AG09309 (cell line): ENCODE results near the gene SLC7A9.
"Not testable (repeated sequence)": the region's sequence is repeated elsewhere in the genome, so short reads cannot be mapped to it uniquely, and the experiment has no call there.

ENCODE experiments used
- DNase-seq: peaks from one replicate; pipeline ENCODE4 v3.0.0-alpha.2; 2010; ENCODE audit warnings: low read depth
- H3K4me3 ChIP-seq: 2 replicates; pipeline ENCODE4 v1.5.1; 2011; ENCODE audit warnings: mild to moderate bottlenecking, low read depth, low read length, moderate library complexity; ENCODE audit not compliant: control insufficient read depth
- CTCF ChIP-seq: IDR thresholded peaks from 2 replicates; pipeline ENCODE4 v1.5.1; 2011; ENCODE audit warnings: mild to moderate bottlenecking, low read depth, low read length, inconsistent platforms; ENCODE audit not compliant: insufficient read depth, control insufficient read depth; ENCODE audit errors: missing control alignments

The SLC7A9 gene

DNA sequence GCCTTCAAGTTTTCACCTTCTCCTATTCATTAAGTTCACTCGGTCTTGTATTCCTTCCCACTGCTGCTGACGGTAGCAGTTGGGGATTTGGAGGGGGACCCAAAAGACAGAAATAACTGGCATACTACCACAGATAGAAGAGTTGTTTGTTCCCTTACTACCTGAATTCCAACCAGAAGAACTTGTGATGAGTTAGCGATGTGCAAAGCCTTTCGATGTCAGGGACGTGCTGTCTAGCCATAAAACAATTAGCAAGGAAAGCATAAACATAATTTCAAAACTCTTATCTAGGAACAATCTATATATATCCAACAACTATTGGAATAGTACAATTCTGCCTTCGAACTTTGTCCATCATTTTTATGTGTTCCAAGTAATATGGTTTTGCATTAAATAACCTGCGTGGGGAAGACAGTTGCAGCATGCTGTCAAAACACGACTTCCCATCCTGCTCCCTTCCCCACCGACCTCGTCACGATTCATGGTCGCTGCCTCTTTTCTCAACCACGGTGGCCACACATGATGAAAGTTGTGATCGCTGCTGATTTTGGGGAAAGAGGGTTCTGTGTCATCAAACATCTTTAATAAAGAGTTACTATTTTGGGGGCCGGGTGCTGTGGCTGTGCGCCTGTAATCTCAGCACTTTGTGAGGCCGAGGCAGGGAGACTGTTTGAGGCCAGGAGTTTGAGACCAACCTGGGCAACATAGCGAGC lies 3.8 kb upstream of the SLC7A9 start:
- DNase-seq, result no peak
- H3K4me3 ChIP-seq, result no peak overlapping the region
- no peak for TF ChIP-seq CTCF

DNA sequence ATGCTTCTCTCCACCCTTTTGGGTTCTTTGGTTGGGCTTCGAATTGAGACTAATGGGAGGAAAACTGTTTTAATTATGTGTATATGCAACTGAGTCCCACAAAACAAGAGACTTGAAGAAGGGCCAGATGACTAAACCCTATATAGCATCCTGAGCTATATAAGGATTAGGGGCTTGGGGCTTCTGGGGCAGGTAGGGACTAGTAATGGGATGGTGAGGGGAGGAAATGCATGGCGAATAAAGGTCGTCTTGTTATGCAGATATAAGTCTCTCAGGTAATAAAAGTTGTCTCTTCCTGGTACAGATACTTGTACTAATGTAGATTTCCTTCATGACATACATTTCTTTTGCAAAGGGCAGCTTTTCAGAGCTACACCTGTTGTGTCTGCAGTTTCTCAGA lies 2.8 kb upstream of the SLC7A9 start:
- no peak overlapping the region for H3K4me3 ChIP-seq
- no peak for TF ChIP-seq CTCF
- no peak for DNase-seq

- DNase-seq, result no peak
Observed at GRCh38 chr19:32870981-32871451, 1.4 kb upstream of the SLC7A9 start.

DNA sequence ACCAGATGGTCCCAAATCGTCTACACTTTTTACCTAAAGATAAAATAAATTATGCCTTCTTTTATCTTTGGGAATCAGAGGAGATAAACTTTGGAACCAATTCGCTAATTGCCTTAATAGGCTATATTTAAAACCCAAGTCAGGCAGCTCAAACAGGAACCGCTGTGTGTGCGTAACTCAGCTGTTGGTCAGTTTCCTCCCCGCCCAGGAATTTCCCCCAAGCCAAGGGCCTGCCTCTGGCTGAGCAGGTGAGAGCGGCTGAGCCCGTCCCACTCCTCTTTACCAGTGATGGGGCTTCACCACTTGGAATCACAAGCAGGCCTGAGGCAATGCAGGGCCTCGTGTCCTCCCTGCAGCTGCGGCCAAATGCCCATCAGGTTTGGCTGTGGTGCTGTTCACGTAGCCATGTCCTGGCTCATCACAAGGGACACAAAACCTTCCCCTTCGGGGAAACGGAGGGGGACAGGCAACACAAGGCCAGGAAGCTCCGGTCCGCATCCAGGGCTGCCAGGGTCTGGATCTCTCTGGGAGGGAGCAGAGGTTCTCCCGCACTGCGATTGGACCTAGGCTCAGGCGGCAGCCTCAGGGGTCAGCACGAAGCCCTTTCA lies 503 bp upstream of the SLC7A9 start:
- TF ChIP-seq CTCF, result no peak
- no peak for DNase-seq
- no peak overlapping the region for H3K4me3 ChIP-seq

More at GRCh38 chr19:32870981-32871451, 1.4 kb upstream of the SLC7A9 start:
- no peak overlapping the region for H3K4me3 ChIP-seq
- TF ChIP-seq CTCF, result no peak

GRCh38 chr19:32868206-32868950 lies 1.2 kb downstream of the SLC7A9 start:
- TF ChIP-seq CTCF, result no peak
- no peak overlapping the region for H3K4me3 ChIP-seq
- DNase-seq, result no peak

GRCh38 chr19:32867436-32867835 lies 2.1 kb downstream of the SLC7A9 start:
- DNase-seq, H3K4me3 ChIP-seq: not testable (repeated sequence)
